ENCODE data around the gene FUT9.

FUT9 gene

GRCh38 chr6:96151707-96152106 lies 135.9 kb downstream of the FUT9 start:
- no peak for TF ChIP-seq CTCF (conservative IDR thresholded peaks at IDR 0.05)
- no peak overlapping the region for H3K27ac ChIP-seq

DNA sequence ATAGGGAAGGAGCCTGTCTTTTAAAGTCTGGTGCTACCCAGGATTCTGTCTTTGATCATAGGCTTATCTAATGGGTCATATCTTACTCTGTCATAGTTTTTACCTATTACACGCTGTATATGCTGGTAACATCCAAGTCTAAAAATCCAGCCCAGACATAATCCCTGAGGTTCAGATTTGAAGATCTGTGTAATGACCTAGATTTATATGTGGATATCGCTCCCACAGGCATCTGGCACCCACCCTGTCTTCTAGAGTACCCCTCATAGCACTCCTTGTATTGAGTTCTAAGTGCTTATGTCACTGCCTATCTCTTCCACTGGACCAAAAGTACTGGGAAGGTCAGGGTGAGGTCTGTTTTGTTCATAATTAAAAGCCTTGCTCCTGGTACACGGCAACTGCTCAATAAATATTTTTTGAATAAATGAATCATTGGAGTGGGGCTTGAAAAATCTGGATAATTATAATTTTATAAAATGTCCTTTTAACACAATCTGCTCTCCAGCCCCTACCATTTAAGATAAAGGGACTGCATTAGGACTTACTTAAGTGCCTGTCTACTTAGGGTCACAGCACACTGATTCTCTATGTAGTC lies 136.4 kb downstream of the FUT9 start:
- TF ChIP-seq CTCF (conservative IDR thresholded peaks at IDR 0.05) = no peak
- H3K27ac ChIP-seq = no peak overlapping the region

DNA sequence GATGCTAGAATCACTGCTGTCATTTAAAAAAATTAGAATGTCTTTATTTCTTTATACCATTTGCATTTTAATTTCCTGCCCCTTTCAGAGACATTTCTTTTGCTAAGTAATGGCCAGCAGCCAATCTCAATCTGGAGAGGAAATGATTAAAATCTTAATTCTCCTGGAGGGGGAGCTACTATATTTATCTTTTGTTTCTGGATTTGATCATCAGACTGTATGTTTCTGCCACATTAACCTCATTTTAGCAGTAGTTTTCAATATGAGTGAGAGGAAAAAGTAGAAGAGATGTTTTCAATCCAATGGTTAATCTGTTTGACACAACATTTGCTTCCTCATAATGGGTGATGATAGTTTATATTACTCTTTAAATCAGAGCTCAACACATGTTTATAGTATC lies 138.0 kb downstream of the FUT9 start:
- no peak overlapping the region for H3K27ac ChIP-seq
- no peak for TF ChIP-seq CTCF (conservative IDR thresholded peaks at IDR 0.05)

GRCh38 chr6:96156425-96156824 lies 140.7 kb downstream of the FUT9 start:
- no peak for TF ChIP-seq CTCF (conservative IDR thresholded peaks at IDR 0.05)
- H3K27ac ChIP-seq = no peak overlapping the region

DNA sequence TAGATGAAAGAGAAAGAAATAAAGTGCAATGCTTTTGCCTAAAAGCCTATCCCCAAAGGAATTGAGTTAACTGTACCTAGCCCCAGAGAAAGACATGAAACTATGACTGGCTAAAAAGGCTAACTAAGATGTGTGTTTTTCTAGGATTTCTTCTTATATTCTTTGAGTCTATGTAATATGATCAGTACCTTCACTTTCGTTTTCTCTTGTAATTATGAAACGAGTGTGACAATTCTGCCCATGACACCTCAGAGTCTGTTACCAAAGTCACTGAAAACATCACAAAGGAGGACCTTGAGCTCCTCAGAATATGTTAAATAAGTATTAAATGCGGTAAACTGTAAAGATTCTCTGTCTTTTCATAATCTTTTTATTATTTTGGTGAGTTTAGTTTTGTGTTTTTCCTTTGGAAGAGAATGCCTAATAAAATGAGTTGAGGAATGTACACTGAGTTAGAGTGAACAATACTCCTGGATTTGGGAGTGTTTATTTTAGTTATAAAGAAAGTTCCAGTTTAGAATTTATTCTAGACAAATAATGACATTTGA lies 141.3 kb downstream of the FUT9 start:
- TF ChIP-seq CTCF (conservative IDR thresholded peaks at IDR 0.05) = no peak
- H3K27ac ChIP-seq = no peak overlapping the region

- H3K27ac ChIP-seq = no peak overlapping the region
- no peak for TF ChIP-seq CTCF (conservative IDR thresholded peaks at IDR 0.05)
Measured at GRCh38 chr6:96162711-96163120, 146.9 kb downstream of the FUT9 start.

- TF ChIP-seq CTCF (conservative IDR thresholded peaks at IDR 0.05) = no peak
- H3K27ac ChIP-seq = no peak overlapping the region
Measured at GRCh38 chr6:96164802-96165201, 149.0 kb downstream of the FUT9 start.
